Measurements from ENCODE around the gene PILRA. TPM values are rescaled to one million over a fixed set of nuclear protein-coding genes. Genes with fewer than 3 reads are reported as not detected.

The PILRA gene
- total RNA-seq, 1 donor from 2014 or later = not detected

Other genes starting within 250 kb of the PILRA start
- 2.1 and 2.2 TPM in 2 replicates for gene MBLAC1, start 246.5 kb upstream of the PILRA start, total RNA-seq
- 84.2 and 112 TPM in 2 replicates for gene LAMTOR4, start 224.6 kb upstream of the PILRA start, total RNA-seq
- 4.4 and 5.8 TPM in 2 replicates for gene TRAPPC14, start 214.8 kb upstream of the PILRA start, total RNA-seq
- 0.13 TPM in 2 replicates for gene GAL3ST4, start 204.9 kb upstream of the PILRA start, total RNA-seq
- gene GPC2, start 196.1 kb upstream of the PILRA start, total RNA-seq = 1.9 and 2.8 TPM in 2 replicates
- 0.13 and 0.38 TPM in 2 replicates for gene STAG3, start 195.6 kb upstream of the PILRA start, total RNA-seq
- not detected in 2 replicates for gene PVRIG, start 153.5 kb upstream of the PILRA start, total RNA-seq
- not detected in 2 replicates for gene SPDYE3, start 65.8 kb upstream of the PILRA start, total RNA-seq
- gene PILRB, start 15.4 kb upstream of the PILRA start, total RNA-seq = 4.1 and 10.2 TPM in 2 replicates
- gene ZCWPW1, start 55.2 kb downstream of the PILRA start, total RNA-seq = 0.76 and 0.77 TPM in 2 replicates
- 32.2 and 49.6 TPM in 2 replicates for gene MEPCE, start 56.3 kb downstream of the PILRA start, total RNA-seq
- gene PPP1R35, start 63.0 kb downstream of the PILRA start, total RNA-seq = 10.1 and 11.6 TPM in 2 replicates
- gene SPACDR, start 90.8 kb downstream of the PILRA start, total RNA-seq = 0.39 and 0.76 TPM in 2 replicates
- gene TSC22D4, start 105.7 kb downstream of the PILRA start, total RNA-seq = 18.5 and 37.6 TPM in 2 replicates
- gene NYAP1, start 110.4 kb downstream of the PILRA start, total RNA-seq = 2.1 and 3.9 TPM in 2 replicates
- 28.5 and 51.7 TPM in 2 replicates for gene AGFG2, start 165.7 kb downstream of the PILRA start, total RNA-seq
- gene SAP25, start 200.4 kb downstream of the PILRA start, total RNA-seq = 0.13 TPM in 1 of 2 replicates, not detected in the other
- 5.1 and 6.1 TPM in 2 replicates for gene LRCH4, start 212.6 kb downstream of the PILRA start, total RNA-seq
- 0.13 and 0.25 TPM in 2 replicates for gene FBXO24, start 212.8 kb downstream of the PILRA start, total RNA-seq
- gene PCOLCE, start 228.9 kb downstream of the PILRA start, total RNA-seq = 0.13 and 0.51 TPM in 2 replicates
- gene MOSPD3, start 239.1 kb downstream of the PILRA start, total RNA-seq = 6.7 and 6.8 TPM in 2 replicates

Data from dermis microvascular lymphatic vessel endothelial cell (primary cell).